Ovary (tissue), 9 donors: ENCODE measurements around the gene PANK4. TPM values are rescaled to one million over a fixed set of nuclear protein-coding genes. Genes with fewer than 3 reads are reported as not detected.

Source experiments
- DNase-seq, 5 donors: peaks; one replicate each; pipeline ENCODE4 v3.0.0-alpha.2; 2019 to 2020
- H3K27ac ChIP-seq, 2 donors: fragments of 200-600 bp; one replicate each; pipeline versions ENCODE4 v1.5.1 to v1.8.0; 2019 to 2022
- H3K27me3 ChIP-seq: fragments of 200-600 bp; one replicate; pipeline ENCODE4 v1.8.0; 2022
- H3K36me3 ChIP-seq: fragments of 200-600 bp; sonication (generic); one replicate; pipeline ENCODE4 v1.5.1; 2019
- H3K4me1 ChIP-seq: one replicate; pipeline ENCODE4 v1.8.1; 2013; ENCODE audit warnings: mild to moderate bottlenecking, moderate library complexity; ENCODE audit not compliant: insufficient read depth
- H3K4me3 ChIP-seq: fragments of 200-600 bp; sonication (generic); one replicate; pipeline ENCODE4 v1.5.1; 2017
- H3K9me3 ChIP-seq, 2 donors: fragments of 200-600 bp in 1 of 2; sonication (generic) in 1 of 2; one replicate each; pipeline versions ENCODE4 v1.5.1 to v1.8.1; 2013 to 2019; ENCODE audit warnings: mild to moderate bottlenecking in 1 of 2, moderate library complexity in 1 of 2
- EP300 ChIP-seq: sonication (generic); formaldehyde crosslinking; IDR thresholded peaks from one replicate; pipeline ENCODE4 v1.6.1; 2017; ENCODE audit warnings: antibody characterized with exemption
- POLR2A ChIP-seq: fragments of 450-650 bp; IDR thresholded peaks from one replicate; pipeline ENCODE4 v1.6.1; 2017; ENCODE audit warnings: antibody characterized with exemption, mild to moderate bottlenecking, moderate library complexity
- WGBS, 3 donors: extraction: QIAGEN DNeasy Blood & Tissue Kit in 1 of 3; methylation state at CpG; one replicate each; pipeline versions ENCODE4 v1.1.5 to v1.1.7; 2013 to 2017; 5-methylcytosine and 5-hydroxymethylcytosine counted together
- intact Hi-C, 4 donors: fragments of 100-400 bp; cut with DNase I; formaldehyde crosslinking; loops; one replicate each; pipeline versions ENCODE4 v1.11.0 to v1.15.1; 2022 to 2023
- polyA plus RNA-seq, 2 donors: library from polyadenylated mRNA; stranded (reverse); fragments of 200-250 nt in 1 of 2; fragments of 350-450 nt in 1 of 2; fragmentation: Illumina TruSeq in 1 of 2; extraction: RNeasy Lipid Tissue Mini Kit (QIAGEN cat#74804) in 1 of 2; gene quantifications; one replicate each; pipeline ENCODE4 v1.2.3, GENCODE V29; 2013 to 2014
- total RNA-seq, 7 donors: library from RNA; depleted of rRNA in 2 of 7; stranded (reverse); fragments of >200 nt in 2 of 7; fragmentation: NEBNext Ultra II Directional in 3 of 7; extraction: Animal tissue kit (Norgen Biotek cat#: 25700) in 3 of 7; gene quantifications; one replicate each; pipeline versions ENCODE4 v1.1.0 to v1.2.4, GENCODE V29; 2016 to 2023
- TF ChIP-seq, protein P1 (sequence below), 3 donors: fragments of 450-650 bp in 2 of 3; fragments of 200-600 bp in 1 of 3; IDR thresholded peaks; one replicate each; pipeline versions ENCODE4 v1.5.1 to v1.8.0; 2016 to 2022; ENCODE audit warnings: antibody characterized with exemption in 3 of 3, mild to moderate bottlenecking in 1 of 3
- donor health status: DM: no; HTN: no; CAD: no; lungs with moderate emphysema.
- donor health status: DM: no; HTN: no; CAD: no.
- donor health status: Bipolar disorder and iron deficiency.
- donor health status: DM: yes; HTN: yes; CAD: no.
- donor health status: DM: no; HTN: no; CAD: no.
- donor health status: DM: yes; HTN: yes; CAD: no.

The PANK4 gene
- total and polyA plus RNA-seq, 9 donors, result 14.7 to 33.3 (median 26.1) TPM

DNA sequence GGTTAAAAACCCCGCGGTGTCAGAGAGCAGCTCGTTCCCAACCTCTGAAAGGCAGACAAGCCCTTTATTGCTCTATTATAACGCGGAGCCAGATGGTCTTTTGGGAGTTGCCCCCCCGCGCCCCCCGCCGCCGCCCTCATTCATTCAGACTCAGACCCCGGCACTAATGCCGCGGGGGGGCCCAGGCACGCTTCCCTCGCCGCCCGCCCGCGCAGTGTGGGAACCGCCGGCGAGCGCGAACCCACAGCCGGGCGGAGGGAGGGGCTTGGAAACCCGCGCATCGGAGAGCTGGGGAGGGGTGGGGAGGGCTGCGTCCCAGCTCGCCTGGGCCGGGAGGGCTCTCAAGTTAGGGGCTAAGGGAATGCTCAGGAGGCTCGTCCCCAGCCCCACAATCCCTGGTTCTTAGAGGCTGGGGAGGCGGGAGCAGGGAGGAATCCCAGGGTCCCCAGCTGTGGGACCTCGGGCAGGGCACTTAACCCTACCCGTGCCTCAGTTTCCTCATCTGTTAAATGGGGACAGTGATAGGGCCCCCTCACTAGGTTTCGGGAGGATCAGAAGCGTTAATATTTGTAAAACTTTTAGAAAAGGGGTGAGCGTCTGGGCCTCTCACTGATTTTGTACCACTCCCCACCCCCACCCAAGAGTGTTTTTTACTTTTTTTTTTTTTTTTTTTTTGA, 14.6 kb upstream of the PANK4 start:
- Histone ChIP-seq H3K27me3 (no peaks in the 10 kb centered on the region), H3K27ac (no peak overlapping the region), H3K4me1 (peaks cover 10% of the 10 kb centered on the region), H3K9me3 (no peaks in the 10 kb centered on the region), H3K4me3 (no peak overlapping the region), H3K36me3 (no peaks in the 10 kb centered on the region)
- TF ChIP-seq, protein P1, sequence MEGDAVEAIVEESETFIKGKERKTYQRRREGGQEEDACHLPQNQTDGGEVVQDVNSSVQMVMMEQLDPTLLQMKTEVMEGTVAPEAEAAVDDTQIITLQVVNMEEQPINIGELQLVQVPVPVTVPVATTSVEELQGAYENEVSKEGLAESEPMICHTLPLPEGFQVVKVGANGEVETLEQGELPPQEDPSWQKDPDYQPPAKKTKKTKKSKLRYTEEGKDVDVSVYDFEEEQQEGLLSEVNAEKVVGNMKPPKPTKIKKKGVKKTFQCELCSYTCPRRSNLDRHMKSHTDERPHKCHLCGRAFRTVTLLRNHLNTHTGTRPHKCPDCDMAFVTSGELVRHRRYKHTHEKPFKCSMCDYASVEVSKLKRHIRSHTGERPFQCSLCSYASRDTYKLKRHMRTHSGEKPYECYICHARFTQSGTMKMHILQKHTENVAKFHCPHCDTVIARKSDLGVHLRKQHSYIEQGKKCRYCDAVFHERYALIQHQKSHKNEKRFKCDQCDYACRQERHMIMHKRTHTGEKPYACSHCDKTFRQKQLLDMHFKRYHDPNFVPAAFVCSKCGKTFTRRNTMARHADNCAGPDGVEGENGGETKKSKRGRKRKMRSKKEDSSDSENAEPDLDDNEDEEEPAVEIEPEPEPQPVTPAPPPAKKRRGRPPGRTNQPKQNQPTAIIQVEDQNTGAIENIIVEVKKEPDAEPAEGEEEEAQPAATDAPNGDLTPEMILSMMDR (IDR thresholded peaks at IDR 0.05), result no peak
- TF ChIP-seq EP300 (no peak), POLR2A (no peak)
- intact Hi-C loops, result loop anchor here in 1 of 4 donors (10.0 kb wide), 1 partner anchor 366 kb away; no protein-coding TSS in a partner anchor
- no peak for DNase-seq
- 11 to 25% (median 12%) methylated on average over 18 to 39 of the region's 39 CpGs for WGBS, 3 donors

- Histone ChIP-seq H3K4me3 (no peak overlapping the region), H3K9me3 (no peaks in the 10 kb centered on the region), H3K27ac (no peak overlapping the region), H3K4me1 (peaks cover under 1% of the 10 kb centered on the region), H3K36me3 (no peaks in the 10 kb centered on the region), H3K27me3 (no peaks in the 10 kb centered on the region)
- intact Hi-C loops, result no loop called here
- no peak for TF ChIP-seq EP300
- no peak for TF ChIP-seq POLR2A
- TF ChIP-seq, protein P1 (IDR thresholded peaks at IDR 0.05), result no peak
- DNase-seq, result no peak
- WGBS, 3 donors, result 71 to 82% (median 78%) methylated on average over 12 of the region's 12 CpGs
Observed at GRCh38 chr1:2539312-2539907, 13.0 kb upstream of the PANK4 start.

DNA sequence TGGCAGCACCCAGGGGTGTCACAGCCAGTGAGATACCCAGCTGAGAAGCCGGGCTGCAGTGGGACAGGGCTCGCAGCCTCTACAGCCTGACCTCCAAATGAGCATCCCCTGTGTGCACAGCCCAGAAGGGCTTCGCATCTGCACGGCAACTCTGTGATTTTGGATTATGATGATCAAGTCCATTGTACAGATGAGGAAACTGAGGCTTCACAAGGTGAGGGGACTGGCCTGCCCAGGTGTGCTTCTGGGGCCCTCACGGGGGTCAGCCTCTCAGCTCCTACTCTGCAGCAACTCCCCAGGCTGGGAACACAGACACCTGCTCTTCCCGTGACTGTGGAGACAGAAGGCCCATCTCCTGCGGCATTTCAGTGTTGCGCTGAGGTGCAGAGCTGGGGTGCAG, 12.5 kb upstream of the PANK4 start:
- Histone ChIP-seq H3K9me3 (no peaks in the 10 kb centered on the region), H3K4me3 (no peak overlapping the region), H3K27me3 (no peaks in the 10 kb centered on the region), H3K27ac (no peak overlapping the region), H3K4me1 (no peaks in the 10 kb centered on the region), H3K36me3 (no peaks in the 10 kb centered on the region)
- 83 to 92% (median 86%) methylated on average over 8 of the region's 8 CpGs for WGBS, 3 donors
- intact Hi-C loops, result no loop called here
- no peak for TF ChIP-seq EP300
- TF ChIP-seq POLR2A, result no peak
- TF ChIP-seq, protein P1 (IDR thresholded peaks at IDR 0.05), result no peak
- DNase-seq, result no peak

GRCh38 chr1:2538376-2538775, 12.0 kb upstream of the PANK4 start:
- DNase-seq, result no peak
- TF ChIP-seq EP300 (no peak), POLR2A (no peak)
- TF ChIP-seq, protein P1 (IDR thresholded peaks at IDR 0.05), result no peak

More at GRCh38 chr1:2538376-2538775, 12.0 kb upstream of the PANK4 start:
- Histone ChIP-seq H3K4me1 (no peaks in the 10 kb centered on the region), H3K9me3 (no peaks in the 10 kb centered on the region), H3K27ac (no peak overlapping the region), H3K27me3 (no peaks in the 10 kb centered on the region), H3K36me3 (no peaks in the 10 kb centered on the region), H3K4me3 (no peak overlapping the region)
- intact Hi-C loops, result no loop called here
- WGBS, 3 donors, result 71 to 78% (median 75%) methylated on average over 4 of the region's 4 CpGs
